Left ventricle myocardium superior (tissue), 1 donor: ENCODE data around the gene ZDHHC18. TPM values are rescaled to one million over a fixed set of nuclear protein-coding genes. Genes with fewer than 3 reads are reported as not detected.
"Not testable (repeated sequence)": the region's sequence is repeated elsewhere in the genome, so short reads cannot be mapped to it uniquely, and the experiment has no call there.

Experiments used
- ATAC-seq: fragments of 200-7000 bp; cut with Tn5 transposase; one replicate; pipeline ENCODE4 v1.9.1; 2020; ENCODE audit warnings: mild to moderate bottlenecking, moderate library complexity
- DNase-seq: peaks from one replicate; pipeline ENCODE4 v3.0.0-alpha.2; 2020
- intact Hi-C: fragments of 100-400 bp; cut with micrococcal nuclease; formaldehyde crosslinking; loops from one replicate; pipeline ENCODE4 v1.11.0; 2022
- total RNA-seq: library from RNA; stranded (reverse); fragmentation: NEBNext Ultra II Directional; extraction: Animal tissue kit (Norgen Biotek cat#: 25700); gene quantifications from one replicate; pipeline ENCODE4 v1.2.1, GENCODE V29; 2021
- donor health status: DM: no; HTN: yes; CAD: no; lungs with severe emphysema.

Gene ZDHHC18
- total RNA-seq, 1 donor from 2014 or later, result 18.1 TPM

DNA sequence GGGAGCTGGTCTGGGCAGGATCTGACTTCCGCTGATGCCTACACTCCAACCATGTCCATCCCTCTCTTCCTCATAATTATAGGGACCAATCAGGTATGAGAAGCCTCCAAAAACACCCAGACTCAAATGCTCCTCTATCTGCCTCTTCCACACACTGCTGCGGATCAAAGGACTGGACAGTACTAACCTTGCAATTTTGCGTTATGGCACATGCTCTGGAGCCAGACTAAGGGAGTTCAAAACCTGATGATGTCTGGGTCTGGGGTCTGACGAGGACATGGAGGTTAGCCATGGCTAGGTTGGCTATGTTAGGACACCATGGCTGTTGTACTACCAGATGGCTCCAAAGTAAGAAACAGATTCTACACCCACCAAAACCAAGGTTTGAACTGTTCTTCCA is 53.3 kb downstream of the ZDHHC18 start:
- no peak for ATAC-seq
- intact Hi-C loops, result loop anchor here (10.0 kb wide), 1 partner anchor 275 kb away; no protein-coding TSS in a partner anchor
- DNase-seq, result no peak

DNA sequence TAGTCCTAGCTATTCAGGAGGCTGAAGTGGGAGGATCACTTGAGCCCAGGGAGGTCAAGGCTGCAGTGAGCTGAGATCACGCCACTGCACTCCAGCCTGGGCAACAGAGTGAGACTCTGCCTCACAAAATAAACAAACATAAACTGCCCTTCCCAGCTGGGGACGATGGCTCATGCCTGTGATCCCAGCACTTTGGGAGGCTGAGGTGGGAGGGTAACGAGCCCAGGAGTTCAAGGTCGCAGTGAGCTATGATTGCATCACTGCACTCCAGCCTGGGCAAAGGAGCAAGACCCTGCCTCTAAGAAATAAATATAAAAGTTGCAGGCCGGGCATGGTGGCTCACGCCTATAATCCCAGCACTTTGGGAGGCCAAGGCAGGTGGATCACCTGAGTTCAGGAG is 55.1 kb downstream of the ZDHHC18 start:
- DNase-seq, ATAC-seq, intact Hi-C loops: not testable (repeated sequence)

DNA sequence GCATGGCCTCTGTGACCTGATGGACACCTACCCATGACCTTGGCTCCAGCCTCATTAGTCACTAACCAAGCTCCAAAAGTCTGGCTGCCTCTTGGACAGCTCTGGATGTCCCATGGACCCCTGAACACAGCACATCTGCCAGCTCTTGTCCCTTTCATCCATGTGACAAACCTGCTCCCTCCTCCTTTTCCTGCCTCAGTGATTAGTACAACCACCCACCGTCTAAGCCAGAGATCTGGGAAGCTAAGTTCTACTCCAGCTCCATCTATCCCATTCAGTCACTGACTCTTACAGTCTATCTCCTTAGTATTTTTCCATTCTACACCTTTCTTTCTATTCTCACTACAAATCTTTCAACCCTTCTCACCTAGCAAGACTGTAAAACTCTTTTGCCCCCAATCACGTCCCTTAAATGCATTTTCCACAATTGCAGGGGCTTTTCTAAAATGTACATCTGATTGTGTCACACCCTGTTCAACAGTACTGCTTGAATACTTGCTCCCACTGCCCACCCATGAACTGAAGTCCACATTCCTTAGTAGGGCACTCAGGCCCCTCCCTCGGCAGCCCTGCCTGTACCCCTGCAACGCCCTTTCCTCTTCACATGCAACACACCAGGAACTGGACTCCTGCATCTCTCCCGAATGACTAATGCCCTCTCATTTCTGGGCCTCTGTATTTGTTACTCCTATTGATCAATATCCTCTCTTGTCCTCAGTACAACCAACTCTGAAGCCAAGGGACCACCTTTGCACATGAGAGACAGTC is 56.4 kb downstream of the ZDHHC18 start:
- ATAC-seq (no peak), DNase-seq (no peak)
- intact Hi-C loops, result no loop called here

GRCh38 chr1:26887125-26887524 is 60.6 kb downstream of the ZDHHC18 start:
- peak; percentile 30 for ATAC-seq
- intact Hi-C loops, result no loop called here
- no peak for DNase-seq

DNA sequence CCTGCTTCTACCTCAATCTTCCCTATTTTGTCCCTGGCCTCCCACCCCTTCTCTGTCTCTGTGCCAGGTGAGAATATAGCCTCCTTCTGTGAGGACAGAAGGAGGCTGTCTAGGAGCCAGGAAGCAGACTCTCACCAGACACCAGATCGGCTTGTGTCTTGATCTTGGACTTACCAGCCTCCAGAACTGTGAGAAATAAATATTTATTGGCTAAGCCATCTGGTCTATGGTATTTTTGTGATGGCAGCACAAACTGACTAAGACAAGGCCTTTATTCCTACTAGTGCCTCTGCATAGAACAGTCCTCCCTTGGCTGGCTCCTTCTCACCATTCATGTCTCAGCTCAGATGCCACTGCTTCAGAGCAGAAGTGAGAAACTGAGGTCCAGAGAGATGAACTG is 61.7 kb downstream of the ZDHHC18 start:
- intact Hi-C loops, result no loop called here
- ATAC-seq, result no peak
- no peak for DNase-seq

DNA sequence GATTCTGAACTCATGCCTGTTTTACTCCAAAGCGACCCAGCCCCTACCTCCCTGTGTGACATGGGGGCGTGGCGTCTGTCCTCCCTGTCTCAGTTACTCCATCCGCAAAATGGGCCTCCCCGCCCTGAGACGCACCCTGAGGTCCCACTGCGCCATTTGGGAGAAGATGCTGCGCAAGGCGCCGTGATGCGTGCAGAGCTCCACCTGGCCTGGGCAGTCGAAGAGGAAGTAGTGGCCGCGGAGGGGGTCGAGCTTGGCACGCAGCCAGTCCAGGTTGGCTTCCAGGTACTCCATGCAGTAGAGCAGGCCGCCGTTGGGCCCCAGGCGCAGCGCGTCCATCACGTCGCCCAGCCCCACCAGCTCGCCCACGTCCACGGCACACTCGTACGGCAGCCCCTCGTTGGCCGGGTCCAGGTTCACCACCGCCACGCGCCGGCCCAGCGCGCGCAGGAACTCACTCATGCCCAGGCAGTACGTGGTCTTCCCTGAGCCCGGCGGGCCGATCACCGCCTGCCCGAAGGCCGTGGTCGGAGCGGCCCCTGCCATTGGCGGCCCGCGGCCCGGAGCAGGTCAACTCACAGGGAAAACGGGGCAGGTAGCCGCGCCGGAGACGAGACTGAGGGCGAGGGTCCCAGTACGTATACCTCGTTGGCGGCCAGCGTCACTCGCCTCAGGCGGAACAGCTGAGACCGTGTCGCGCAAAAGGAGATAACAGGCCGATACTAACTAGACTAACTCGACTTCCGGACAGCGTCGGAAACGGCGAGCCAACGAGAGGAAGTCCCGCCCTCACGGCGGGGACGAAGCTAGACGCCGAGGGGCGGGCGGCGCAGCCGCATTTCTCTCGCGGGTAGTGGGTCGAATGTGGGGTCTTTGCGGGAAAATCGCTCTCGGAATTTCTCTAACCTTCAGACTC is 63.3 kb downstream of the ZDHHC18 start, which contains the start of gene GPN2:
Gene GPN2 (minus strand): TSS at position 733 of the 916 bp plus-strand sequence. CDS start 187 bp downstream, at position 546.
- ATAC-seq (peak; percentile 94), DNase-seq (peak; percentile 87)
- intact Hi-C loops, result no loop called here

DNA sequence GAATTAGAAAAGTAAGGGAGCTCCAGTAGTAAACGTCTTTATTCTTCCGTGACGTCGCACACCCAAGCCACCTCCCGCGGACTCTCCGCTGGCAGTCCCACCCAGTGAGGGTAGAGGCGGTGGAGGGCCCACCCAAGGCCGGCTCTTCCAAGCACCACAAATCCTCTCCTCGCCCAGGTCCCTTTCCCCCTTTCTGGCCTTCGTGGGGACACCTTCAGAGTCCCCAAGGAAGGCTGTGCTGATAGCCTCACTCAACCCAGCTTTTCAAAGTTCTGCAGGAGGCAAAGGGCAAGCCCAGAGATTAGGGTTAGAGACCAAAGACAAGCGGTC is 63.9 kb downstream of the ZDHHC18 start:
- peak; percentile 47 for ATAC-seq
- intact Hi-C loops, result no loop called here
- no peak for DNase-seq

GRCh38 chr1:26894263-26894662 is 67.8 kb downstream of the ZDHHC18 start:
- no peak for DNase-seq

GRCh38 chr1:26897351-26897750 is 70.9 kb downstream of the ZDHHC18 start:
- no peak for ATAC-seq

More at GRCh38 chr1:26894263-26894662, 67.8 kb downstream of the ZDHHC18 start:
- intact Hi-C loops, result no loop called here
- no peak for ATAC-seq

GRCh38 chr1:26900001-26900814 is 73.7 kb downstream of the ZDHHC18 start, which contains the start of gene GPATCH3:
GPATCH3 (minus strand) TSS chr1:26900467; CDS start chr1:26900442, 25 bp downstream.
- ATAC-seq (peak; percentile 93), DNase-seq (peak; percentile 95)
- intact Hi-C loops, result no loop called here

More at GRCh38 chr1:26897351-26897750, 70.9 kb downstream of the ZDHHC18 start:
- DNase-seq, result no peak
- intact Hi-C loops, result no loop called here

- intact Hi-C loops, result no loop called here
- no peak for DNase-seq
- no peak for ATAC-seq
Measured at GRCh38 chr1:26900815-26901511, 74.5 kb downstream of the ZDHHC18 start.

Other genes with a start within 250 kb of the ZDHHC18 start
- 31.4 TPM for gene ARID1A, start 130.7 kb upstream of the ZDHHC18 start, total RNA-seq
- gene PIGV, start 38.7 kb upstream of the ZDHHC18 start, total RNA-seq, result 4.5 TPM
- not detected for gene SFN, start 36.5 kb downstream of the ZDHHC18 start, total RNA-seq
- 16.4 TPM for gene GPN2, start 63.6 kb downstream of the ZDHHC18 start, total RNA-seq
- 10.2 TPM for gene GPATCH3, start 73.8 kb downstream of the ZDHHC18 start, total RNA-seq
- gene NR0B2, start 87.3 kb downstream of the ZDHHC18 start, total RNA-seq, result 5.3 TPM
- gene NUDC, start 95.1 kb downstream of the ZDHHC18 start, total RNA-seq, result 73.3 TPM
- 0.37 TPM for gene KDF1, start 133.8 kb downstream of the ZDHHC18 start, total RNA-seq
- 27.4 TPM for gene TRNP1, start 167.0 kb downstream of the ZDHHC18 start, total RNA-seq
- gene TENT5B, start 186.2 kb downstream of the ZDHHC18 start, total RNA-seq, result 49.6 TPM